Lung (tissue), 12 donors: ENCODE measurements around the gene MAML3. TPM values are rescaled to one million over a fixed set of nuclear protein-coding genes. Genes with fewer than 3 reads are reported as not detected.

ENCODE experiments used
- ATAC-seq: fragments of 200-7000 bp; cut with Tn5 transposase; one replicate; pipeline ENCODE4 v1.9.1; 2020; ENCODE audit warnings: moderate number of reproducible peaks; ENCODE audit not compliant: insufficient read depth, low FRiP score
- DNase-seq, 3 donors: peaks; one replicate each; pipeline ENCODE4 v3.0.0-alpha.2; 2013 to 2017
- H3K27ac ChIP-seq, 2 donors: one replicate each; pipeline ENCODE4 v1.5.1; 2013; ENCODE audit warnings: mild to moderate bottlenecking in 2 of 2, moderate library complexity in 2 of 2, control low read depth in 1 of 2, inconsistent platforms in 1 of 2, low read depth in 1 of 2, low read length in 1 of 2
- H3K27me3 ChIP-seq, 3 donors: one replicate each; pipeline ENCODE4 v1.5.1; 2013; ENCODE audit warnings: low read length in 2 of 3; ENCODE audit not compliant: control insufficient read depth in 3 of 3, insufficient read depth in 3 of 3
- H3K36me3 ChIP-seq, 4 donors: one replicate each; pipeline ENCODE4 v1.5.1; 2013; ENCODE audit warnings: low read length in 4 of 4, mild to moderate bottlenecking in 1 of 4, moderate library complexity in 1 of 4; ENCODE audit not compliant: control insufficient read depth in 4 of 4, insufficient read depth in 4 of 4
- H3K4me1 ChIP-seq, 5 donors: one replicate each; pipeline ENCODE4 v1.5.1; 2013; ENCODE audit warnings: low read length in 5 of 5, mild to moderate bottlenecking in 2 of 5, moderate library complexity in 1 of 5; ENCODE audit not compliant: control insufficient read depth in 5 of 5, insufficient read depth in 5 of 5
- H3K4me3 ChIP-seq: one replicate; pipeline ENCODE4 v1.5.1; 2013; ENCODE audit warnings: mild to moderate bottlenecking, control low read depth, moderate library complexity
- H3K9ac ChIP-seq, 2 donors: one replicate each; pipeline ENCODE4 v1.5.1; 2013; ENCODE audit warnings: low read length in 2 of 2, control low read depth in 1 of 2; ENCODE audit not compliant: insufficient read depth in 1 of 2
- H3K9me3 ChIP-seq, 4 donors: one replicate each; pipeline ENCODE4 v1.5.1; 2013; ENCODE audit warnings: low read length in 3 of 4, mild to moderate bottlenecking in 1 of 4, moderate library complexity in 1 of 4; ENCODE audit not compliant: control insufficient read depth in 4 of 4, insufficient read depth in 3 of 4
- WGBS, 2 donors: extraction: QIAGEN DNeasy Blood & Tissue Kit; methylation state at CpG; one replicate each; pipeline ENCODE4 v1.1.7; 2013; 5-methylcytosine and 5-hydroxymethylcytosine counted together
- polyA plus RNA-seq, 2 donors: library from polyadenylated mRNA; stranded (reverse); fragments of 200-250 nt; gene quantifications; one replicate each; pipeline ENCODE4 v1.2.1, GENCODE V29; 2013
- total RNA-seq, 2 donors: library from RNA; depleted of rRNA in 1 of 2; stranded (reverse); fragments of >200 nt in 1 of 2; gene quantifications; one replicate each; pipeline ENCODE4 v1.2.1, GENCODE V29; 2014 to 2021
- TF ChIP-seq, protein P1 (sequence below): IDR thresholded peaks from 2 replicates; pipeline ENCODE4 v1.5.1; 2012; ENCODE audit warnings: mild to moderate bottlenecking; ENCODE audit errors: control extremely low read depth, extremely low read depth
- donor health status: control.
- donor health status: control.
- donor health status: Bipolar disorder and iron deficiency.
- donor health status: healthy.
- donor health status: DM: yes; HTN: yes; CAD: no.

Gene MAML3
- total and polyA plus RNA-seq, 4 donors: 3.0 to 16.4 (median 8.5) TPM

- Histone ChIP-seq H3K36me3 (no peaks in the 10 kb centered on the region), H3K4me1 (peaks cover 6 to 23% (median 7%) of the 10 kb centered on the region in 5 donors), H3K27ac (no peak overlapping the region), H3K27me3 (no peaks in the 10 kb centered on the region), H3K9ac (no peak overlapping the region), H3K9me3 (no peaks in the 10 kb centered on the region), H3K4me3 (no peak overlapping the region)
- WGBS, 2 donors: 89 to 93% methylated on average over 4 of the region's 4 CpGs
- DNase-seq (no peak), ATAC-seq (no peak)
- TF ChIP-seq, protein P1, sequence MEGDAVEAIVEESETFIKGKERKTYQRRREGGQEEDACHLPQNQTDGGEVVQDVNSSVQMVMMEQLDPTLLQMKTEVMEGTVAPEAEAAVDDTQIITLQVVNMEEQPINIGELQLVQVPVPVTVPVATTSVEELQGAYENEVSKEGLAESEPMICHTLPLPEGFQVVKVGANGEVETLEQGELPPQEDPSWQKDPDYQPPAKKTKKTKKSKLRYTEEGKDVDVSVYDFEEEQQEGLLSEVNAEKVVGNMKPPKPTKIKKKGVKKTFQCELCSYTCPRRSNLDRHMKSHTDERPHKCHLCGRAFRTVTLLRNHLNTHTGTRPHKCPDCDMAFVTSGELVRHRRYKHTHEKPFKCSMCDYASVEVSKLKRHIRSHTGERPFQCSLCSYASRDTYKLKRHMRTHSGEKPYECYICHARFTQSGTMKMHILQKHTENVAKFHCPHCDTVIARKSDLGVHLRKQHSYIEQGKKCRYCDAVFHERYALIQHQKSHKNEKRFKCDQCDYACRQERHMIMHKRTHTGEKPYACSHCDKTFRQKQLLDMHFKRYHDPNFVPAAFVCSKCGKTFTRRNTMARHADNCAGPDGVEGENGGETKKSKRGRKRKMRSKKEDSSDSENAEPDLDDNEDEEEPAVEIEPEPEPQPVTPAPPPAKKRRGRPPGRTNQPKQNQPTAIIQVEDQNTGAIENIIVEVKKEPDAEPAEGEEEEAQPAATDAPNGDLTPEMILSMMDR: no peak
Measured at GRCh38 chr4:140053185-140053584, 100.8 kb downstream of the MAML3 start.

- Histone ChIP-seq H3K27ac (no peak overlapping the region), H3K4me3 (no peak overlapping the region), H3K9me3 (no peaks in the 10 kb centered on the region), H3K27me3 (no peaks in the 10 kb centered on the region), H3K4me1 (peaks cover 5 to 34% (median 11%) of the 10 kb centered on the region in 5 donors), H3K9ac (no peak overlapping the region), H3K36me3 (no peaks in the 10 kb centered on the region)
- TF ChIP-seq, protein P1: peak; percentile 22
- DNase-seq (peak; percentile 35 to 64 (median 62)), ATAC-seq (no peak)
- WGBS, 2 donors: 52 to 58% methylated on average over 3 of the region's 3 CpGs
Measured at GRCh38 chr4:140052050-140052449, 101.9 kb downstream of the MAML3 start.

DNA sequence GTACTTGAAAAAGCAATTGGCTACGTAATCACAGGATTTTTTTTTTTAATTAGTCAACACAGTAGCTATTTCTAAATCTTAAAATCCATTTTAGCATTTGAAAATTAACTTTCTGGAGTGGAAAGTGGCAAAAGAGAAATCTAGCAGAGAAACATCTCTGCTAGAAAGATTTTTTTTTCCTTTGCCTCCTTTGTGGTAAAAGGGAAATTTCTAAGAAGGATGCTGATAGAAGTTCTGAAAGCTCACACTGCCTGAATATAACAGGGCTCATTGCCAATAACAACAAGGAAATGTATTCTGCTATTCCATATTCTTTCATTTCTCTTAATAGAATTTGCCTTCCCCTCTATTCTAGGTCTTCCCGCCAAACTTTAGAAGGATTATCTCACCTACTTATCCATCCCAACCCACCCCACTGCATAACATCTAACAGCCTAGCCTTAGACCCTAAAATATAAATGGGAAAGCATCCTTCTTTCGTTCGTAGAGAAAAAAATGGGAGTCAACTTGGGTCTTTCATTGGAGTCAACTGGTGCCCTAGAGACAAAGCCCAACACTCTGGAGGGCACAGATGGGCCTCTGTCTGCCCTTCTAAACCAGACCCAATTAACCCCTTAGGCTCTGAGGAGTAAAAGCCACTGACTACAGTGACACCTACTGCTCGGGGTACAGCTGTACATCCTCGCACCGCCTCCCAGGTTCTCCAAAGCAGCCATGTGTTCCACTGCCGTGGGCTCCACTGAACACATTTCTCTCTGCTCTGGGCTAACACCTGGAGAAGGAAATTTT lies 103.9 kb downstream of the MAML3 start:
- Histone ChIP-seq H3K9me3 (no peaks in the 10 kb centered on the region), H3K27me3 (no peaks in the 10 kb centered on the region), H3K4me1 (peaks cover 5 to 51% (median 16%) of the 10 kb centered on the region in 5 donors), H3K4me3 (no peak overlapping the region), H3K36me3 (no peaks in the 10 kb centered on the region), H3K9ac (no peak overlapping the region), H3K27ac (peak overlapping the region in 1 of 2 donors; percentile 17)
- ATAC-seq (no peak), DNase-seq (peak in 2 of 3 donors; percentile 65 to 72)
- 73 to 76% methylated on average over 8 of the region's 8 CpGs for WGBS, 2 donors
- TF ChIP-seq, protein P1: no peak
